Gastrocnemius medialis (tissue), 4 donors: ENCODE results near the gene XPO5.

Experiments used
- POLR2A ChIP-seq, 2 donors: fragments of 450-650 bp; IDR thresholded peaks; one replicate each; pipeline ENCODE4 v1.6.1; 2017; ENCODE audit warnings: antibody characterized with exemption in 2 of 2, mild to moderate bottlenecking in 2 of 2, moderate library complexity in 2 of 2
- TF ChIP-seq, protein P1 (sequence below), 5 experiments: fragments of 450-650 bp in 3 of 5; fragments of 200-600 bp in 2 of 5; sonication (generic) in 2 of 5; IDR thresholded peaks in 4 of 5; conservative IDR thresholded peaks in 1 of 5; 1 replicate in 4 of 5; 2 replicates in 1 of 5; pipeline ENCODE4 v1.5.1; 2016 to 2019; ENCODE audit warnings: antibody characterized with exemption in 5 of 5, mild to moderate bottlenecking in 3 of 5, moderate library complexity in 3 of 5

DNA sequence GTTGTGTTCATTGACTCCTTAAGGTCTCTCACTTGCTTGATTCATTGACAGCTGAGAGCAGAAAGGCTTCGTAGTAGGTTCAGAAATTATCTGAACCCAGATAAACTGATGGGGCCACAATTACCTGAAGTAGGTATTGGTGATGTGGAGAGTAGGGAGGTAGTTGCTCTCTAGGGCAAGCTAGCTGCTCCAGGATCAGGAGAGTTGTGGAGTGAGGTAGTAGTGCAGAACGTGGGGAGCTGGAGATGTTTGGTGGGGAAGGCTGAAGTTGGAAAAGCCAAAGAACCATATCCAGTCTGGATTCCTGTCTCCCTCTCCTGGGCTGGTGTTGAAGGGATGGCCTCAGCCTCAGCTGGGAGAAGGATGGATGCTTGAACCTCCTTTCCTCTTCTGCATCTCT is 82.6 kb downstream of the XPO5 start:
- TF ChIP-seq, protein P1, sequence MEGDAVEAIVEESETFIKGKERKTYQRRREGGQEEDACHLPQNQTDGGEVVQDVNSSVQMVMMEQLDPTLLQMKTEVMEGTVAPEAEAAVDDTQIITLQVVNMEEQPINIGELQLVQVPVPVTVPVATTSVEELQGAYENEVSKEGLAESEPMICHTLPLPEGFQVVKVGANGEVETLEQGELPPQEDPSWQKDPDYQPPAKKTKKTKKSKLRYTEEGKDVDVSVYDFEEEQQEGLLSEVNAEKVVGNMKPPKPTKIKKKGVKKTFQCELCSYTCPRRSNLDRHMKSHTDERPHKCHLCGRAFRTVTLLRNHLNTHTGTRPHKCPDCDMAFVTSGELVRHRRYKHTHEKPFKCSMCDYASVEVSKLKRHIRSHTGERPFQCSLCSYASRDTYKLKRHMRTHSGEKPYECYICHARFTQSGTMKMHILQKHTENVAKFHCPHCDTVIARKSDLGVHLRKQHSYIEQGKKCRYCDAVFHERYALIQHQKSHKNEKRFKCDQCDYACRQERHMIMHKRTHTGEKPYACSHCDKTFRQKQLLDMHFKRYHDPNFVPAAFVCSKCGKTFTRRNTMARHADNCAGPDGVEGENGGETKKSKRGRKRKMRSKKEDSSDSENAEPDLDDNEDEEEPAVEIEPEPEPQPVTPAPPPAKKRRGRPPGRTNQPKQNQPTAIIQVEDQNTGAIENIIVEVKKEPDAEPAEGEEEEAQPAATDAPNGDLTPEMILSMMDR (IDR thresholded peaks at IDR 0.05 in 4 of 5, conservative IDR thresholded peaks at IDR 0.05 in 1 of 5), result no peak
- no peak for TF ChIP-seq POLR2A (IDR thresholded peaks at IDR 0.05)
